ENCODE results near the gene ALMS1. TPM values are rescaled to one million over a fixed set of nuclear protein-coding genes. Genes with fewer than 3 reads are reported as not detected.

Gene ALMS1
- total and polyA plus RNA-seq, 2 donors (not counting 3 experiments of a cell fraction or from before 2014, with no cell fraction given), result 5.7 to 15.4 TPM

DNA sequence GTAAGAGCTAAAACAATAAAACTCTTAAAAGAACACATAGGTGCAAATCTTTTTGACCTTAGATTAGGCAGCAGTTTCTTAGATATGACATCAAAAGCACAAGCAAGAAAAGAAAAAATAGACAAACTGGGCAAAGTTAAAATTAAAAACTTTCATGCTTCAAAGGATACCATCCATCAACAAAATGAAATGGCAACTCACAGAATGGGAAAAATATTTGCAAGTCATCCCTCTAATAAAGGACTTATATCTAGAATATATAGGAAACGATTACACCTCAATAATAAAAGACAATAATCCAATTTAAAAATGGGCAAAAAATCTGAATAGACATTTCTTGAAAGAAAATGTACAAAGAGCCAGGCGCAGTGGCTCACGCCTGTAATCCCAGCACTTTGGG lies 29.5 kb upstream of the ALMS1 start:
- intact Hi-C loops (cut with micrococcal nuclease), result no loop called here
- H3K27ac ChIP-seq (ENCODE audit: insufficient read depth, low read depth, low read length), result no peak overlapping the region
- no peak overlapping the region for H3K4me2 ChIP-seq (ENCODE audit: insufficient read depth, low read length)
- no peak overlapping the region for H3K9ac ChIP-seq (replicated peaks; ENCODE audit: extremely low read depth, insufficient read depth, low read length)
- FAIRE-seq, result no peak
- H3K4me1 ChIP-seq (ENCODE audit: control insufficient read depth, extremely low read depth, insufficient read depth, low read length), result no peaks in the 10 kb centered on the region
- POLR2A ChIA-PET, result no interaction called here
- H3K79me2 ChIP-seq (ENCODE audit: control insufficient read depth, insufficient read depth, low read length), result no peaks in the 10 kb centered on the region
- no peaks in the 10 kb centered on the region for H4K20me1 ChIP-seq (replicated peaks; ENCODE audit: control insufficient read depth, extremely low read depth, insufficient read depth, low read length)
- BruUV-seq (replicated peaks), result no TSS peak
- no peaks in the 10 kb centered on the region for H3K36me3 ChIP-seq (ENCODE audit: control insufficient read depth in 2 of 2, extremely low read depth in 1 of 2, insufficient read depth in 2 of 2, low read length in 2 of 2)
- no peak for TF ChIP-seq POLR2AphosphoS5 (IDR thresholded peaks at IDR 0.05; ENCODE audit: insufficient read depth, low read depth, low read length)
- TF ChIP-seq, protein P1, sequence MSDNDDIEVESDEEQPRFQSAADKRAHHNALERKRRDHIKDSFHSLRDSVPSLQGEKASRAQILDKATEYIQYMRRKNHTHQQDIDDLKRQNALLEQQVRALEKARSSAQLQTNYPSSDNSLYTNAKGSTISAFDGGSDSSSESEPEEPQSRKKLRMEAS (IDR thresholded peaks at IDR 0.05; ENCODE audit: insufficient read depth, insufficient read length), result no peak
- no peak for TF ChIP-seq GATA2 (IDR thresholded peaks at IDR 0.05; ENCODE audit: insufficient read depth, insufficient read length, low read depth, low read length)
- TF ChIP-seq, protein P2, sequence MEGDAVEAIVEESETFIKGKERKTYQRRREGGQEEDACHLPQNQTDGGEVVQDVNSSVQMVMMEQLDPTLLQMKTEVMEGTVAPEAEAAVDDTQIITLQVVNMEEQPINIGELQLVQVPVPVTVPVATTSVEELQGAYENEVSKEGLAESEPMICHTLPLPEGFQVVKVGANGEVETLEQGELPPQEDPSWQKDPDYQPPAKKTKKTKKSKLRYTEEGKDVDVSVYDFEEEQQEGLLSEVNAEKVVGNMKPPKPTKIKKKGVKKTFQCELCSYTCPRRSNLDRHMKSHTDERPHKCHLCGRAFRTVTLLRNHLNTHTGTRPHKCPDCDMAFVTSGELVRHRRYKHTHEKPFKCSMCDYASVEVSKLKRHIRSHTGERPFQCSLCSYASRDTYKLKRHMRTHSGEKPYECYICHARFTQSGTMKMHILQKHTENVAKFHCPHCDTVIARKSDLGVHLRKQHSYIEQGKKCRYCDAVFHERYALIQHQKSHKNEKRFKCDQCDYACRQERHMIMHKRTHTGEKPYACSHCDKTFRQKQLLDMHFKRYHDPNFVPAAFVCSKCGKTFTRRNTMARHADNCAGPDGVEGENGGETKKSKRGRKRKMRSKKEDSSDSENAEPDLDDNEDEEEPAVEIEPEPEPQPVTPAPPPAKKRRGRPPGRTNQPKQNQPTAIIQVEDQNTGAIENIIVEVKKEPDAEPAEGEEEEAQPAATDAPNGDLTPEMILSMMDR (IDR thresholded peaks at IDR 0.05; ENCODE audit: extremely low read depth in 1 of 2, insufficient read depth in 1 of 2, low read depth in 1 of 2, low read length in 2 of 2), result no peak
- TF ChIP-seq POLR2A (IDR thresholded peaks at IDR 0.05; ENCODE audit: low read depth, low read length), result no peak
- no peak for TF ChIP-seq MYC (IDR thresholded peaks at IDR 0.05; ENCODE audit: low read depth, low read length)
- TF ChIP-seq JUN (IDR thresholded peaks at IDR 0.05; ENCODE audit: borderline replicate concordance, insufficient read depth, insufficient read length, low read depth), result no peak
- no peak for TF ChIP-seq EZH2 (IDR thresholded peaks at IDR 0.05; ENCODE audit: borderline replicate concordance, low read depth, low read length, severe bottlenecking)
- TF ChIP-seq FOS (IDR thresholded peaks at IDR 0.05; ENCODE audit: borderline replicate concordance, insufficient read depth, low read length), result no peak
- no peak overlapping the region for H2AFZ ChIP-seq (ENCODE audit: low read depth, low read length)
- no peak overlapping the region for H3K4me3 ChIP-seq (replicated peaks in 1 of 3; ENCODE audit: insufficient read depth in 1 of 3, low read depth in 1 of 3, low read length in 3 of 3)
- DNase-seq (ENCODE audit: low read depth, low spot score), result no peak
- no peaks in the 10 kb centered on the region for H3K9me1 ChIP-seq (replicated peaks; ENCODE audit: control insufficient read depth, extremely low read depth, insufficient read depth, low read length)
- no peaks in the 10 kb centered on the region for H3K9me3 ChIP-seq (replicated peaks; ENCODE audit: control insufficient read depth, insufficient read depth, low read length)
- peaks cover 0 to 6% of the 10 kb centered on the region in 2 experiments for H3K27me3 ChIP-seq (ENCODE audit: control insufficient read depth in 2 of 2, insufficient read depth in 2 of 2, low read length in 2 of 2)
- CTCF ChIA-PET, result no interaction called here
- dilution Hi-C loops (cut with MboI; ENCODE audit: extremely low pct_ligation_motif_present, low sequenced_read_pairs), result no loop called here
